SU-DHL-6 (cell line): ENCODE measurements around the gene ANXA10.

Experiments used
- H2AFZ ChIP-seq: fragments of 200-600 bp; sonication (generic); 2 replicates; pipeline ENCODE4 v1.6.1; 2014; ENCODE audit warnings: low read depth, mild to moderate bottlenecking, moderate library complexity, mixed read lengths, antibody characterized with exemption, low read length; ENCODE audit not compliant: severe bottlenecking
- H3F3A ChIP-seq: fragments of 200-600 bp; shearing (Covaris generic); 2 replicates; pipeline ENCODE4 v1.6.0; 2016; ENCODE audit warnings: antibody characterized with exemption, mild to moderate bottlenecking; ENCODE audit not compliant: insufficient read depth
- H3K27ac ChIP-seq: fragments of 200-600 bp; sonication (generic); 2 replicates; pipeline ENCODE4 v1.5.1; 2016; ENCODE audit warnings: low read depth, mild to moderate bottlenecking, low read length, moderate library complexity, mixed read lengths
- H3K27me3 ChIP-seq: fragments of 200-600 bp; sonication (generic), shearing (Covaris generic); 2 replicates; pipeline ENCODE4 v1.6.0; 2014; ENCODE audit warnings: mild to moderate bottlenecking, low read length
- H3K36me3 ChIP-seq: fragments of 200-600 bp; sonication (generic); 2 replicates; pipeline ENCODE4 v1.6.1; 2014; ENCODE audit warnings: mild to moderate bottlenecking, low read length, mixed read lengths
- H3K4me2 ChIP-seq: fragments of 300-600, 200-600 bp; shearing (Covaris generic), sonication (generic); 2 replicates; pipeline ENCODE4 v1.6.0; 2014; ENCODE audit warnings: low read length, low read depth, mild to moderate bottlenecking; ENCODE audit not compliant: poor library complexity, severe bottlenecking
- H3K4me3 ChIP-seq: fragments of 200-600 bp; sonication (generic); 2 replicates; pipeline ENCODE4 v1.5.1; 2014; ENCODE audit warnings: antibody characterized with exemption, low read length, mild to moderate bottlenecking, mixed read lengths; ENCODE audit not compliant: insufficient read depth, poor library complexity, severe bottlenecking
- H3K79me2 ChIP-seq: fragments of 200-600 bp; sonication (generic); 2 replicates; pipeline ENCODE4 v1.6.1; 2014; ENCODE audit warnings: mild to moderate bottlenecking, low read length, moderate library complexity; ENCODE audit not compliant: insufficient read depth
- H3K9ac ChIP-seq: fragments of 200-600 bp; sonication (generic); 2 replicates; pipeline ENCODE4 v1.7.0; 2014; ENCODE audit warnings: mild to moderate bottlenecking, low read length
- H3K9me2 ChIP-seq: fragments of 200-600 bp; sonication (generic); replicated peaks from 2 replicates; pipeline ENCODE4 v1.6.1; 2014; ENCODE audit warnings: low read length; ENCODE audit not compliant: insufficient read depth
- H3K9me3 ChIP-seq: fragments of 200-600 bp; sonication (generic); 2 replicates; pipeline ENCODE4 v1.6.1; 2014; ENCODE audit warnings: low read length, mixed read lengths; ENCODE audit not compliant: insufficient read depth
- H4K20me1 ChIP-seq: fragments of 200-600 bp; sonication (generic); 2 replicates; pipeline ENCODE4 v1.6.1; 2014; ENCODE audit warnings: low read depth, mild to moderate bottlenecking, antibody characterized with exemption, low read length, moderate library complexity, mixed read lengths
- CTCF ChIP-seq: fragments of 200-600 bp; sonication (generic); IDR thresholded peaks from one replicate; pipeline ENCODE4 v1.5.1; 2017; ENCODE audit warnings: antibody characterized with exemption, mild to moderate bottlenecking, low read length, moderate library complexity; ENCODE audit not compliant: insufficient read depth, poor library complexity, severe bottlenecking
- EZH2phosphoT487 ChIP-seq: fragments of 200-600 bp; sonication (generic), shearing (Covaris generic); conservative IDR thresholded peaks from 2 replicates; pipeline ENCODE4 v1.6.1; 2018; ENCODE audit warnings: mild to moderate bottlenecking, antibody characterized with exemption, low read length, moderate library complexity, mixed read lengths

ANXA10 gene

GRCh38 chr4:168164915-168165548, 72.7 kb downstream of the ANXA10 start:
- H3K9me3 ChIP-seq, result no peaks in the 10 kb centered on the region
- H3K27ac ChIP-seq, result no peak overlapping the region
- TF ChIP-seq EZH2phosphoT487 (no peak), CTCF (no peak)
- H3K79me2 ChIP-seq, result no peaks in the 10 kb centered on the region
- no peaks in the 10 kb centered on the region for H3K36me3 ChIP-seq
- no peak overlapping the region for H3K4me2 ChIP-seq
- no peak overlapping the region for H2AFZ ChIP-seq
- no peak overlapping the region for H3K9ac ChIP-seq
- H4K20me1 ChIP-seq, result no peaks in the 10 kb centered on the region
- H3K9me2 ChIP-seq, result no peaks in the 10 kb centered on the region
- H3F3A ChIP-seq, result no peaks in the 10 kb centered on the region
- H3K27me3 ChIP-seq, result no peaks in the 10 kb centered on the region
- H3K4me3 ChIP-seq, result no peak overlapping the region

GRCh38 chr4:168167714-168168284, 75.5 kb downstream of the ANXA10 start:
- no peaks in the 10 kb centered on the region for H3K9me3 ChIP-seq
- H3K9me2 ChIP-seq, result no peaks in the 10 kb centered on the region
- no peak overlapping the region for H2AFZ ChIP-seq
- no peaks in the 10 kb centered on the region for H3K36me3 ChIP-seq
- H3K79me2 ChIP-seq, result no peaks in the 10 kb centered on the region
- H3K27me3 ChIP-seq, result no peaks in the 10 kb centered on the region
- no peak overlapping the region for H3K4me2 ChIP-seq
- H3K9ac ChIP-seq, result no peak overlapping the region
- TF ChIP-seq CTCF (no peak), EZH2phosphoT487 (no peak)
- H3K4me3 ChIP-seq, result no peak overlapping the region
- H4K20me1 ChIP-seq, result no peaks in the 10 kb centered on the region
- H3F3A ChIP-seq, result no peaks in the 10 kb centered on the region
- no peak overlapping the region for H3K27ac ChIP-seq

GRCh38 chr4:168174308-168174707, 82.0 kb downstream of the ANXA10 start:
- no peak overlapping the region for H3K4me3 ChIP-seq
- no peaks in the 10 kb centered on the region for H3K9me2 ChIP-seq
- no peaks in the 10 kb centered on the region for H3F3A ChIP-seq
- no peaks in the 10 kb centered on the region for H3K9me3 ChIP-seq
- no peak overlapping the region for H3K9ac ChIP-seq
- H3K27me3 ChIP-seq, result no peaks in the 10 kb centered on the region
- no peaks in the 10 kb centered on the region for H4K20me1 ChIP-seq
- H2AFZ ChIP-seq, result no peak overlapping the region
- H3K36me3 ChIP-seq, result no peaks in the 10 kb centered on the region
- TF ChIP-seq EZH2phosphoT487 (no peak), CTCF (no peak)
- no peak overlapping the region for H3K4me2 ChIP-seq
- no peak overlapping the region for H3K27ac ChIP-seq
- H3K79me2 ChIP-seq, result no peaks in the 10 kb centered on the region
